BLaER1 (cell line): ENCODE data around the gene TNRC6C.
"Not testable (repeated sequence)": the region's sequence is repeated elsewhere in the genome, so short reads cannot be mapped to it uniquely, and the experiment has no call there.

ENCODE experiments used
- H3K27ac ChIP-seq: shearing (Covaris generic); formaldehyde crosslinking; 2 replicates; pipeline ENCODE4 v1.8.1; 2022
- H3K27me3 ChIP-seq: shearing (Covaris generic); formaldehyde crosslinking; 2 replicates; pipeline ENCODE4 v1.8.1; 2022
- H3K36me3 ChIP-seq: shearing (Covaris generic); formaldehyde crosslinking; 2 replicates; pipeline ENCODE4 v1.8.1; 2022
- H3K4me1 ChIP-seq: shearing (Covaris generic); formaldehyde crosslinking; 2 replicates; pipeline ENCODE4 v1.8.1; 2022
- H3K4me2 ChIP-seq: shearing (Covaris generic); formaldehyde crosslinking; 2 replicates; pipeline ENCODE4 v1.8.1; 2022
- H3K4me3 ChIP-seq: shearing (Covaris generic); formaldehyde crosslinking; 2 replicates; pipeline ENCODE4 v1.8.1; 2022
- H3K9ac ChIP-seq: shearing (Covaris generic); formaldehyde crosslinking; 2 replicates; pipeline ENCODE4 v1.8.1; 2022
- H3K9me3 ChIP-seq: shearing (Covaris generic); formaldehyde crosslinking; 2 replicates; pipeline ENCODE4 v1.8.1; 2022
- H4K20me1 ChIP-seq: shearing (Covaris generic); formaldehyde crosslinking; 2 replicates; pipeline ENCODE4 v1.8.1; 2022
- Cebpa-rat ChIP-seq: shearing (Covaris generic); IDR thresholded peaks from 2 replicates; pipeline ENCODE4 v1.8.1; 2022

The TNRC6C gene

GRCh38 chr17:78114831-78115723 lies 156.6 kb downstream of the TNRC6C start:
- no peaks in the 10 kb centered on the region for H3K27me3 ChIP-seq
- H3K27ac ChIP-seq = no peak overlapping the region
- H3K36me3 ChIP-seq = peaks cover 96% of the 10 kb centered on the region
- H3K9me3 ChIP-seq = no peaks in the 10 kb centered on the region
- no peak overlapping the region for H3K9ac ChIP-seq
- peaks cover 48% of the 10 kb centered on the region for H3K4me1 ChIP-seq
- H4K20me1 ChIP-seq = peaks cover 96% of the 10 kb centered on the region
- no peak overlapping the region for H3K4me3 ChIP-seq
- no peak for TF ChIP-seq Cebpa-rat
- H3K4me2 ChIP-seq = no peak overlapping the region

GRCh38 chr17:78115803-78116202 lies 157.3 kb downstream of the TNRC6C start:
- H3K9me3 ChIP-seq, H3K4me2 ChIP-seq, H3K9ac ChIP-seq, H3K4me3 ChIP-seq, H3K27ac ChIP-seq, H3K27me3 ChIP-seq: not testable (repeated sequence)
- H3K4me1 ChIP-seq = peaks cover 55% of the 10 kb centered on the region
- H4K20me1 ChIP-seq = peaks cover 96% of the 10 kb centered on the region
- peaks cover 96% of the 10 kb centered on the region for H3K36me3 ChIP-seq

- Histone ChIP-seq H3K36me3 (peaks cover 96% of the 10 kb centered on the region), H3K4me3 (no peak overlapping the region), H3K9me3 (no peaks in the 10 kb centered on the region), H3K4me2 (no peak overlapping the region), H3K27ac (no peak overlapping the region), H3K4me1 (peaks cover 61% of the 10 kb centered on the region), H4K20me1 (peaks cover 96% of the 10 kb centered on the region), H3K27me3 (no peaks in the 10 kb centered on the region), H3K9ac (no peak overlapping the region; the same call in 1 of the 2 replicates)
- TF ChIP-seq Cebpa-rat = no peak
Observed at GRCh38 chr17:78116411-78116810, 157.9 kb downstream of the TNRC6C start.

GRCh38 chr17:78117027-78117981 lies 158.8 kb downstream of the TNRC6C start:
- peaks cover 96% of the 10 kb centered on the region for H4K20me1 ChIP-seq
- H3K27ac ChIP-seq = peak overlapping the region; percentile 53
- peak overlapping the region; percentile 73 for H3K4me2 ChIP-seq
- TF ChIP-seq Cebpa-rat = no peak
- H3K4me1 ChIP-seq = peaks cover 70% of the 10 kb centered on the region
- H3K9me3 ChIP-seq = no peaks in the 10 kb centered on the region
- no peak overlapping the region for H3K4me3 ChIP-seq
- peaks cover 96% of the 10 kb centered on the region for H3K36me3 ChIP-seq
- no peaks in the 10 kb centered on the region for H3K27me3 ChIP-seq
- peak overlapping the region; percentile 40; the same call in 1 of the 2 replicates for H3K9ac ChIP-seq

- H3K4me2 ChIP-seq = peak overlapping the region; percentile 73
- no peak for TF ChIP-seq Cebpa-rat
- no peak overlapping the region for H3K9ac ChIP-seq
- H3K36me3 ChIP-seq = peaks cover 96% of the 10 kb centered on the region
- H3K9me3 ChIP-seq = no peaks in the 10 kb centered on the region
- no peak overlapping the region for H3K27ac ChIP-seq
- peaks cover 72% of the 10 kb centered on the region for H3K4me1 ChIP-seq
- H3K4me3 ChIP-seq = no peak overlapping the region
- no peaks in the 10 kb centered on the region for H3K27me3 ChIP-seq
- peaks cover 94% of the 10 kb centered on the region for H4K20me1 ChIP-seq
Observed at GRCh38 chr17:78118801-78119241, 160.3 kb downstream of the TNRC6C start.

GRCh38 chr17:78120537-78120936 lies 162.0 kb downstream of the TNRC6C start:
- TF ChIP-seq Cebpa-rat = no peak
- H3K4me2 ChIP-seq = peak overlapping the region; percentile 100; the same call in 1 of the 2 replicates
- H3K4me3 ChIP-seq = no peak overlapping the region
- no peak overlapping the region for H3K9ac ChIP-seq
- peaks cover 84% of the 10 kb centered on the region for H4K20me1 ChIP-seq
- no peak overlapping the region for H3K27ac ChIP-seq
- peaks cover 94% of the 10 kb centered on the region for H3K36me3 ChIP-seq
- peaks cover 89% of the 10 kb centered on the region for H3K4me1 ChIP-seq
- no peaks in the 10 kb centered on the region for H3K27me3 ChIP-seq
- no peaks in the 10 kb centered on the region for H3K9me3 ChIP-seq

- Histone ChIP-seq H3K27me3 (no peaks in the 10 kb centered on the region), H3K4me1 (peaks cover 96% of the 10 kb centered on the region), H3K4me3 (peak overlapping the region; percentile 57), H3K9me3 (no peaks in the 10 kb centered on the region), H3K4me2 (peak overlapping the region; percentile 100), H3K36me3 (peaks cover 91% of the 10 kb centered on the region), H4K20me1 (peaks cover 79% of the 10 kb centered on the region), H3K9ac (peak overlapping the region; percentile 77), H3K27ac (peak overlapping the region; percentile 77)
- no peak for TF ChIP-seq Cebpa-rat
Observed at GRCh38 chr17:78120971-78121800, 162.7 kb downstream of the TNRC6C start.

- peaks cover 73% of the 10 kb centered on the region for H4K20me1 ChIP-seq
- no peaks in the 10 kb centered on the region for H3K27me3 ChIP-seq
- H3K36me3 ChIP-seq = peaks cover 85% of the 10 kb centered on the region
- H3K9me3 ChIP-seq = no peaks in the 10 kb centered on the region
- peak overlapping the region; percentile 57 for H3K4me3 ChIP-seq
- H3K4me2 ChIP-seq = peak overlapping the region; percentile 100
- peak overlapping the region; percentile 77 for H3K9ac ChIP-seq
- H3K4me1 ChIP-seq = peaks cover 99% of the 10 kb centered on the region
- no peak for TF ChIP-seq Cebpa-rat
- H3K27ac ChIP-seq = peak overlapping the region; percentile 77
Observed at GRCh38 chr17:78121801-78122215, 163.3 kb downstream of the TNRC6C start.
